ENCODE results near the gene DCUN1D3. TPM values are rescaled to one million over a fixed set of nuclear protein-coding genes. Genes with fewer than 3 reads are reported as not detected.
A peak's percentile ranks its signal among the peaks of the same experiment; 100 is the strongest.

Gene DCUN1D3
- total and polyA plus RNA-seq, 12 donors: 7.2 to 47.2 (median 24.5) TPM

GRCh38 chr16:20871258-20871657 is 28.9 kb downstream of the DCUN1D3 start:
- Histone ChIP-seq H3K36me3 (replicated peaks in 1 of 2) (no peaks in the 10 kb centered on the region), H3K27me3 (no peaks in the 10 kb centered on the region), H3K27ac (peak overlapping the region in 2 of 5 donors; percentile 77 to 85), H3K4me1 (replicated peaks in 1 of 2) (peaks cover 44 to 62% of the 10 kb centered on the region in 2 donors), H3K4me3 (no peak overlapping the region), H3K9me3 (replicated peaks in 1 of 3) (no peaks in the 10 kb centered on the region)
- 39 to 88% (median 62%) methylated on average over 2 of the region's 2 CpGs for WGBS, 4 donors
- no peak for TF ChIP-seq POLR2A (IDR thresholded peaks at IDR 0.05)
- no peak for TF ChIP-seq CTCF (IDR thresholded peaks at IDR 0.05)
- intact Hi-C loops (cut with DNase I): no loop called here
- DNase-seq: no peak

GRCh38 chr16:20870122-20870820 is 29.9 kb downstream of the DCUN1D3 start:
- H3K4me3 ChIP-seq: no peak overlapping the region
- no peaks in the 10 kb centered on the region for H3K27me3 ChIP-seq
- no peaks in the 10 kb centered on the region for H3K9me3 ChIP-seq (replicated peaks in 1 of 3)
- H3K27ac ChIP-seq: peak overlapping the region in 4 of 5 donors; percentile 7 to 85 (median 62)
- no peaks in the 10 kb centered on the region for H3K36me3 ChIP-seq (replicated peaks in 1 of 2)
- intact Hi-C loops (cut with DNase I): no loop called here
- no peak for DNase-seq
- peaks cover 54 to 72% of the 10 kb centered on the region in 2 donors for H3K4me1 ChIP-seq (replicated peaks in 1 of 2)
- TF ChIP-seq CTCF (IDR thresholded peaks at IDR 0.05): no peak
- no peak for TF ChIP-seq POLR2A (IDR thresholded peaks at IDR 0.05)
- 51 to 73% (median 58%) methylated on average over 2 of the region's 2 CpGs for WGBS, 4 donors

GRCh38 chr16:20868890-20869289 is 31.3 kb downstream of the DCUN1D3 start:
- no peaks in the 10 kb centered on the region for H3K27me3 ChIP-seq
- intact Hi-C loops (cut with DNase I): no loop called here
- H3K9me3 ChIP-seq (replicated peaks in 1 of 3): no peaks in the 10 kb centered on the region
- DNase-seq: peak; percentile 89 to 95 (median 92)
- peaks cover 57 to 84% of the 10 kb centered on the region in 2 donors for H3K4me1 ChIP-seq (replicated peaks in 1 of 2)
- H3K4me3 ChIP-seq: no peak overlapping the region
- no peaks in the 10 kb centered on the region for H3K36me3 ChIP-seq (replicated peaks in 1 of 2)
- 9 to 39% (median 20%) methylated on average over 2 to 3 of the region's 3 CpGs for WGBS, 4 donors
- TF ChIP-seq POLR2A (IDR thresholded peaks at IDR 0.05) (peak in 1 of 2 donors; percentile 63), CTCF (IDR thresholded peaks at IDR 0.05) (no peak)
- H3K27ac ChIP-seq: peak overlapping the region in 4 of 5 donors; percentile 48 to 85 (median 80)

GRCh38 chr16:20867585-20867984 is 32.6 kb downstream of the DCUN1D3 start:
- Histone ChIP-seq H3K36me3 (replicated peaks in 1 of 2) (no peaks in the 10 kb centered on the region), H3K4me3 (no peak overlapping the region), H3K4me1 (replicated peaks in 1 of 2) (peaks cover 57 to 84% of the 10 kb centered on the region in 2 donors), H3K9me3 (replicated peaks in 1 of 3) (no peaks in the 10 kb centered on the region), H3K27me3 (no peaks in the 10 kb centered on the region), H3K27ac (peak overlapping the region in 4 of 5 donors; percentile 80 to 85 (median 84))
- DNase-seq: peak in 5 of 7 donors; percentile 29 to 52 (median 35)
- intact Hi-C loops (cut with DNase I): no loop called here
- TF ChIP-seq CTCF (IDR thresholded peaks at IDR 0.05) (no peak), POLR2A (IDR thresholded peaks at IDR 0.05) (no peak)
- 40 to 67% (median 57%) methylated on average over 1 to 2 of the region's 2 CpGs; no CpG with 5 or more reads in 1 of the 4 donors for WGBS, 4 donors
